ENCODE measurements around the gene SLAIN2. TPM values are rescaled to one million over a fixed set of nuclear protein-coding genes. Genes with fewer than 3 reads are reported as not detected.

SLAIN2 gene
- total and polyA plus RNA-seq, 3 donors from 2014 or later: 57.3 to 255 (median 75.8) TPM

DNA sequence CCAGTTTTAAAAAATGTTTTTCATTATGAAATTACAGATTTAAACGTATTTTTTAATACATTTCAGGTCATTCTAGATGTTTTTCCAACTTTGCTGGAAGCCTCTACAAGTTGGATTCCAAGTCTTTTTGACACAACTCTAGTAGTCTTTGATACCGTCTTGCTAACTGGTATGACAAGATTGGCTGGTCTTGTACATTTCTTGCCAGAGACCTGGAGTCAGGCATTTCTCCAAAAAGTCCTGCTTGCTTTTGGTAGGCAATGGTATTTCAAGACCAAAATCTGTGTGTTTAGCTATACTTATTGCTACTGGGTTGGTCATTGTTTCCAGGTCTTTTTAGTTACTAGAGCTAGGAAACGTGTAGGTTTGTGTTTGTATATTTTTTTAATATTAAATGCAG lies 64.6 kb downstream of the SLAIN2 start:
- no peak for TF ChIP-seq POLR2A (IDR thresholded peaks at IDR 0.05)
- TF ChIP-seq, protein P1, sequence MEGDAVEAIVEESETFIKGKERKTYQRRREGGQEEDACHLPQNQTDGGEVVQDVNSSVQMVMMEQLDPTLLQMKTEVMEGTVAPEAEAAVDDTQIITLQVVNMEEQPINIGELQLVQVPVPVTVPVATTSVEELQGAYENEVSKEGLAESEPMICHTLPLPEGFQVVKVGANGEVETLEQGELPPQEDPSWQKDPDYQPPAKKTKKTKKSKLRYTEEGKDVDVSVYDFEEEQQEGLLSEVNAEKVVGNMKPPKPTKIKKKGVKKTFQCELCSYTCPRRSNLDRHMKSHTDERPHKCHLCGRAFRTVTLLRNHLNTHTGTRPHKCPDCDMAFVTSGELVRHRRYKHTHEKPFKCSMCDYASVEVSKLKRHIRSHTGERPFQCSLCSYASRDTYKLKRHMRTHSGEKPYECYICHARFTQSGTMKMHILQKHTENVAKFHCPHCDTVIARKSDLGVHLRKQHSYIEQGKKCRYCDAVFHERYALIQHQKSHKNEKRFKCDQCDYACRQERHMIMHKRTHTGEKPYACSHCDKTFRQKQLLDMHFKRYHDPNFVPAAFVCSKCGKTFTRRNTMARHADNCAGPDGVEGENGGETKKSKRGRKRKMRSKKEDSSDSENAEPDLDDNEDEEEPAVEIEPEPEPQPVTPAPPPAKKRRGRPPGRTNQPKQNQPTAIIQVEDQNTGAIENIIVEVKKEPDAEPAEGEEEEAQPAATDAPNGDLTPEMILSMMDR (IDR thresholded peaks at IDR 0.05): no peak

DNA sequence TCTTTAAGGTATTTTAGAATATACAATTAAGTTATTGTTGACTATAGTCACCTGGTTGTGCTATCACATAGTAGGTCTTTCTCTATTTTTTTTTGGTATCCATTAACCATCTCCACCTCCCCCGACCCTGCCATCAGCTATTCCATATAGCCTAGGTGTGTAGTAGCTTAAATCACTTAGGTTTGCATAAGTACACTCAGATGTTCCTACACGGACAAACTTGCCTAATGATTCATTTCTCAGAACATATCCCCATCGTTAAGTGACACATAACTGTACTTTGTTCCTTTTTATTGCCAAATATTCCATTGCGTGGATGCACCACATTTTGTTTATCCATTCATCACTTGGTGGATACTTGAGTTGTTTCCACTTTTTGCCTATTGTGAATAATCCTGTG lies 67.9 kb downstream of the SLAIN2 start:
- Histone ChIP-seq H3K9me3 (no peaks in the 10 kb centered on the region), H3K27ac (no peak overlapping the region), H3K4me3 (no peak overlapping the region), H3K36me3 (ENCODE audit: low read depth, missing control alignments) (no peaks in the 10 kb centered on the region), H3K27me3 (no peaks in the 10 kb centered on the region), H3K4me1 (no peaks in the 10 kb centered on the region)
- WGBS, 2 donors: 95 to 96% methylated on average over 4 of the region's 4 CpGs
- TF ChIP-seq, protein P1 (IDR thresholded peaks at IDR 0.05): no peak
- TF ChIP-seq POLR2A (IDR thresholded peaks at IDR 0.05): no peak
- intact Hi-C loops (cut with DNase I; ENCODE audit: low total_unique reads): no loop called here
- DNase-seq: no peak

More for the DNA sequence above, 64.6 kb downstream of the SLAIN2 start:
- no peaks in the 10 kb centered on the region for H3K27me3 ChIP-seq
- DNase-seq: no peak
- intact Hi-C loops (cut with DNase I; ENCODE audit: low total_unique reads): no loop called here
- H3K4me1 ChIP-seq: no peaks in the 10 kb centered on the region
- no peaks in the 10 kb centered on the region for H3K9me3 ChIP-seq
- H3K36me3 ChIP-seq (ENCODE audit: low read depth, missing control alignments): no peaks in the 10 kb centered on the region
- WGBS, 2 donors: 92 to 95% methylated on average over 3 of the region's 3 CpGs
- no peak overlapping the region for H3K4me3 ChIP-seq
- H3K27ac ChIP-seq: no peak overlapping the region

DNA sequence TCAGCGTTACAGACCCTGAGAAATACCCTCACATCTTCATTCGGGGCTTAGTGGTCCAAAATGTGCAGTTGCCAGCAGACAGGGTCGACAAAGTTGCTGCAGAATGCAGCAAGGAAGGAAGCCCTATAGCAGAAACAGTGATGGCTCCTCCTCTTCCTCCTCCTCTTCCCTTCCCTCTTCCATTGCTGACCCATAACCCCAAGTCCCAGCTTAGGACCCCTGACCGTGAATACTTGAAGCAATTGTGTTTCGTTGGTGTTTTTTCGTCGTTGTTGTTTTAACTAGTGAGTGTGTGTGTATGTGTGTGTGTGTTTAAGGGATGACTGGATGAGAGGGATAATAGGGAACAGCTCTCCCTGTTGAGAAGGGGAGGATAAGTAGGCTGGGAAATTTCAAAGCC lies 69.5 kb downstream of the SLAIN2 start:
- intact Hi-C loops (cut with DNase I; ENCODE audit: low total_unique reads): no loop called here
- Histone ChIP-seq H3K36me3 (ENCODE audit: low read depth, missing control alignments) (no peaks in the 10 kb centered on the region), H3K4me1 (no peaks in the 10 kb centered on the region), H3K27ac (no peak overlapping the region), H3K9me3 (no peaks in the 10 kb centered on the region), H3K4me3 (no peak overlapping the region), H3K27me3 (no peaks in the 10 kb centered on the region)
- 81 to 85% methylated on average over 7 of the region's 7 CpGs for WGBS, 2 donors
- TF ChIP-seq POLR2A (IDR thresholded peaks at IDR 0.05): no peak
- TF ChIP-seq, protein P1 (IDR thresholded peaks at IDR 0.05): no peak
- DNase-seq: no peak

DNA sequence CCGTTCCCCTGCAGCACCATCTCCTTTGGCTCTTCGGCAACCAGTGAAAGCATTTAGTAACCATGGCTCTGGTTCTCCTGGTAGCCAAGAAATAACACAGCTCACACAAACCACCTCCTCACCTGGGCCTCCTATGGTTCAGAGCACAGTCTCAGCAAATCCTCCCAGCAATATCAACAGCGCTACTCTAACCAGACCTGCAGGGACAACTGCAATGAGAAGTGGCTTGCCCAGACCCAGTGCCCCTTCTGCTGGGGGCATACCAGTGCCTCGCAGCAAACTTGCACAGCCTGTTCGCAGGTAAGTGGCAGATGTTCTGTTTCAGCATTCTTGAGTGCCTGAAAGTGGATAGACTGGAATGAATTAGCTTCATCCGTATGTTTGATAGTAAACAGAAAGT lies 78.8 kb downstream of the SLAIN2 start:
- Histone ChIP-seq H3K4me3 (no peak overlapping the region), H3K9me3 (no peaks in the 10 kb centered on the region), H3K4me1 (no peaks in the 10 kb centered on the region), H3K27ac (no peak overlapping the region), H3K27me3 (no peaks in the 10 kb centered on the region), H3K36me3 (ENCODE audit: low read depth, missing control alignments) (no peaks in the 10 kb centered on the region)
- intact Hi-C loops (cut with DNase I; ENCODE audit: low total_unique reads): no loop called here
- DNase-seq: no peak
- 91 to 95% methylated on average over 4 to 6 of the region's 6 CpGs for WGBS, 2 donors
- TF ChIP-seq, protein P1 (IDR thresholded peaks at IDR 0.05): no peak
- no peak for TF ChIP-seq POLR2A (IDR thresholded peaks at IDR 0.05)

DNA sequence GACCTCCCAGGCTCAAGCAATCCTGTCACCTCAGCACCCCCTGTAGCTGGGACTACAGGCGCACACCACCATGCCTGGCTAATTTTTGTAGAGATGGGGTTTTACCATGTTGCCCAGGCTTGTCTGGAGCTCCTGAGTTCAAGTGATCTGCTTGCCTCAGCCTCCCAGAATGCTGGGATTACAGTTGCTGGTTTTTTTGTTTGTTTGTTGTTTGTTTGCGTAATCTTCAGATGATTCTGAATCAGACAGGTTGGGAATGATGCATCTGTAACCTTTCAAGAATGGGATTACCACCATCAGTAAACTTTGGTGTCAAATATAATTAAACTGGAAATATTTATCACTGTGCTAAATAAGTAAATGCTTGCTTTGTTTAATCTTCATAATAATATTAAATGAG lies 79.8 kb downstream of the SLAIN2 start:
- no peak overlapping the region for H3K4me3 ChIP-seq
- H3K27me3 ChIP-seq: no peaks in the 10 kb centered on the region
- intact Hi-C loops (cut with DNase I; ENCODE audit: low total_unique reads): no loop called here
- no peak overlapping the region for H3K27ac ChIP-seq
- no peak for TF ChIP-seq POLR2A (IDR thresholded peaks at IDR 0.05)
- TF ChIP-seq, protein P1 (IDR thresholded peaks at IDR 0.05): no peak
- H3K36me3 ChIP-seq (ENCODE audit: low read depth, missing control alignments): no peaks in the 10 kb centered on the region
- 95 to 96% methylated on average over 2 of the region's 2 CpGs for WGBS, 2 donors
- no peaks in the 10 kb centered on the region for H3K9me3 ChIP-seq
- no peak for DNase-seq
- H3K4me1 ChIP-seq: no peaks in the 10 kb centered on the region
